ENCODE results near the gene UBN1.

Gene UBN1

DNA sequence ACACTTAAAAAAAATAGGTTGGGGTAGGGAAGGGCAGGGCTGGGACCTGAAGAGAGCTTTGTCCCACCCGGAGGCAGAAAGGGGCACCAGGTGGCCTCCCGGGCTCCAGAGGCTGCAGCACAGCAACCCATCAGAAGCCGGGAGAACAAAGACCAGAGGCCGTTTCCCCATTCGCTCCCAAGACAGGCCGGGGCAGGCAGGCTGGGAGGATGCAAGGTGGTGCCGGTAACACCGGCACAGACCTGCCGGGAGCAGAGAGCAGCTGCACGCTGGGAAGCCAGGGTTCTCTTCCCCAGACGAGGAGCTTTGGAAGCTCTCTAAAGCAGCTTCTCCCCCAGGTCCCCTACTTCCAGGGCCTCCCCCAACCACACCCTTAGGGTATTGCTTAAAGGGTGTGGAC is 84.1 kb downstream of the UBN1 start:
- H3K27ac ChIP-seq, result no peak overlapping the region
- H3K4me2 ChIP-seq, result no peak overlapping the region
- no peak overlapping the region for H3K9ac ChIP-seq
- no peak for TF ChIP-seq Cebpa-rat (IDR thresholded peaks at IDR 0.05)
- H3K4me3 ChIP-seq, result no peak overlapping the region
- H3K9me3 ChIP-seq (replicated peaks in 1 of 11), result peaks cover 18 to 22% (median 21%) of the 10 kb centered on the region in 11 experiments
- H3K4me1 ChIP-seq, result no peaks in the 10 kb centered on the region; a peak in 1 of 20 replicates
- peaks cover 0 to 33% (median 0%) of the 10 kb centered on the region in 11 experiments; a peak in 4 of 22 replicates for H4K20me1 ChIP-seq
- no peaks in the 10 kb centered on the region for H3K36me3 ChIP-seq
- peaks cover 20 to 35% (median 24%) of the 10 kb centered on the region in 11 experiments for H3K27me3 ChIP-seq
